ENCODE measurements around the gene KAT2B.

Gene KAT2B

GRCh38 chr3:20064796-20065564 is 24.7 kb downstream of the KAT2B start:
- no peak for DNase-seq (ENCODE audit: low read depth, low spot score)
- in situ Hi-C loops (cut with HindIII; ENCODE audit: low sequenced_read_pairs): no loop called here
- no peak overlapping the region for H3K4me3 ChIP-seq (ENCODE audit: low read depth, low read length)
- TF ChIP-seq CTCF (IDR thresholded peaks at IDR 0.05; ENCODE audit: low read depth, low read length): no peak

GRCh38 chr3:20066079-20066478 is 25.8 kb downstream of the KAT2B start:
- no peak for TF ChIP-seq CTCF (IDR thresholded peaks at IDR 0.05; ENCODE audit: low read depth, low read length)
- no peak for DNase-seq (ENCODE audit: low read depth, low spot score)
- in situ Hi-C loops (cut with HindIII; ENCODE audit: low sequenced_read_pairs): no loop called here
- no peak overlapping the region for H3K4me3 ChIP-seq (ENCODE audit: low read depth, low read length)

GRCh38 chr3:20066850-20067617 is 26.8 kb downstream of the KAT2B start:
- in situ Hi-C loops (cut with HindIII; ENCODE audit: low sequenced_read_pairs): no loop called here
- no peak overlapping the region for H3K4me3 ChIP-seq (ENCODE audit: low read depth, low read length)
- TF ChIP-seq CTCF (IDR thresholded peaks at IDR 0.05; ENCODE audit: low read depth, low read length): no peak
- DNase-seq (ENCODE audit: low read depth, low spot score): no peak

GRCh38 chr3:20068512-20069177 is 28.4 kb downstream of the KAT2B start:
- in situ Hi-C loops (cut with HindIII; ENCODE audit: low sequenced_read_pairs): no loop called here
- no peak for TF ChIP-seq CTCF (IDR thresholded peaks at IDR 0.05; ENCODE audit: low read depth, low read length)
- no peak overlapping the region for H3K4me3 ChIP-seq (ENCODE audit: low read depth, low read length)
- no peak for DNase-seq (ENCODE audit: low read depth, low spot score)

GRCh38 chr3:20069178-20069532 is 28.9 kb downstream of the KAT2B start:
- in situ Hi-C loops (cut with HindIII; ENCODE audit: low sequenced_read_pairs): no loop called here
- no peak for TF ChIP-seq CTCF (IDR thresholded peaks at IDR 0.05; ENCODE audit: low read depth, low read length)
- DNase-seq (ENCODE audit: low read depth, low spot score): no peak
- no peak overlapping the region for H3K4me3 ChIP-seq (ENCODE audit: low read depth, low read length)

GRCh38 chr3:20071175-20071574 is 30.9 kb downstream of the KAT2B start:
- no peak for TF ChIP-seq CTCF (IDR thresholded peaks at IDR 0.05; ENCODE audit: low read depth, low read length)
- DNase-seq (ENCODE audit: low read depth, low spot score): no peak
- in situ Hi-C loops (cut with HindIII; ENCODE audit: low sequenced_read_pairs): no loop called here
- no peak overlapping the region for H3K4me3 ChIP-seq (ENCODE audit: low read depth, low read length)
